Measurements from ENCODE around the gene ERC2.

GRCh38 chr3:55654123-55654760 lies 814.0 kb downstream of the ERC2 start:
- no peak for TF ChIP-seq CTCF (conservative IDR thresholded peaks at IDR 0.05; ENCODE audit: low read depth, low read length)
- TF ChIP-seq EZH2 (IDR thresholded peaks at IDR 0.05; ENCODE audit: borderline replicate concordance, low read depth, low read length, poor library complexity, severe bottlenecking), result no peak

Measured in A673 (cell line).